Measurements from ENCODE around the gene MKNK1.

Gene MKNK1

DNA sequence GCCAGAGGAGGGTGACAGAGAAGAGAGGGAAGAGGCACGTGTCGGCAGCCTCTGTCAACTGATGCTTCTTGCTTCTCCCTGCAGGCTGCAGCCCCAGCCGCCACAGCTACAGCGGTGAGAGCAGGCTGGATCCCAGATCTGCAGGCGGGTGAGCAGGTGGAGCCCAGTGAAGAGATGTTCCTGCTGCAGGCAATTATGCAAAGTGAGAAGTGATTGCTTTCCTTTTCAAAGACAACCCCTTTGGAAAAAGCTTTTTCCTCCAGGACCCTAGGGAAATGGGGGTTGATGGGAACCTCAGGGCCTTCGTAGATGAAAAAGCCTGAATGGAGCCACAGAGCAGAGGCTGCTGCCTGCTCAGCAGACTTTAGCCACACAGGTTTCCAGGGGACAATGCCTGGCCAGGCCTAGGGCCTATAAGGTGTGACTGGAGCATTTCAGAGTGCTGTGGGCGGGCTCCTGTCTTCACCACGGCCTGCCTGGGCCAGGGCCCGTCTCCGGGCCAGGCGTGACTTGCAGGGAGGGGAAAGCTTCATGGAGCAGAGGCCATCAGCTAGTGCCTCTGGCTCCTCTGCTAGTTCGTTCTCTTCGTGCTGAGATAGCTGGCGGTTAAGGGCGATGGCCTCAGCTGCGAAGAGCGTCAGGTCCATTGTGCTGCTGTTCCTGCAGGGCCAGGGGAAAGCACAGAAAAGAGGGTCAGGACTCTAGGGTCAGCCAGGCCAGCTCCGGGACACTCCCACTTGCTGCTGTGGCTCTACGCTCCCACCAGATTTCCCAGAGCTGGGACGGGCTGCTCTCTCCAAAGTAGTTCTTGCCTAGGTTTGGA lies 45.7 kb downstream of the MKNK1 start:
- no peak for DNase-seq (ENCODE audit: low read depth)

DNA sequence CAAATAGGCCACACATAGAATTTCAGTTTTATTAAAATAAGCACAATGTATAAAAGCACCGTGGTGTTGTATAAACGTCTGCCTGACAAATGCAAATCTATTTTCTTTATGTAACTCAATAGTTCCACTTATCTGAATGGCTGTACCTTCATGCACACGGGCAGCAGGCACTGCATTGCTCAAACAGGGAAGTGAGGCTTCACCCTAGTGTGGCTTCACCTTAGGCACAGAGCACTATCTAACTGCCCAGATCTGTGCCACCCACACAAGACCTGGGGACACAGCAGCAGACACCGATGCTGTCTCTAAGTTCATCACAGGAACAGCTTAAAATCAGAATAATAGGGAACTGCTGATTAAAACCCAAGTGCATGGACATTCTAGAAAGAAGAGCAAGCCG lies 46.7 kb downstream of the MKNK1 start:
- DNase-seq (ENCODE audit: low read depth): no peak

DNA sequence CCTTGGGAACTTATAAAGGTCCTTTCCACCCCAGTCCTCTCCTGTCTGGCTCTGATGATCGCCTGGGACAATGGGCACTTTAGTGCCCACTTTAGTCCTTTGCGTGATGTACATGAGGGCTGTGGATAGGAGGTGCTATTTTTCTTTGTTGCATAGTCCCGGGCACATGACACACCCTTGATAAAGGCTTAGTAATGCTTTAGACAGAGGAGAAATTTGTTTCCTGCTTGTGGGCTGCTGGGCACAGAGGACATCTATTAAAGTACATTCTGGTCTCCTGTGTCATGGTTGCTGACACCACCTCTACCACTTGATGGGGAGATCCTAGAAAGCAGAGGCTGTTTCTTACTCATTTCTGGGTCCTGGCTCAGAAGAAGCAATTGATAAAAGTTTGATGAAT lies 47.2 kb downstream of the MKNK1 start:
- DNase-seq (ENCODE audit: low read depth): no peak

DNA sequence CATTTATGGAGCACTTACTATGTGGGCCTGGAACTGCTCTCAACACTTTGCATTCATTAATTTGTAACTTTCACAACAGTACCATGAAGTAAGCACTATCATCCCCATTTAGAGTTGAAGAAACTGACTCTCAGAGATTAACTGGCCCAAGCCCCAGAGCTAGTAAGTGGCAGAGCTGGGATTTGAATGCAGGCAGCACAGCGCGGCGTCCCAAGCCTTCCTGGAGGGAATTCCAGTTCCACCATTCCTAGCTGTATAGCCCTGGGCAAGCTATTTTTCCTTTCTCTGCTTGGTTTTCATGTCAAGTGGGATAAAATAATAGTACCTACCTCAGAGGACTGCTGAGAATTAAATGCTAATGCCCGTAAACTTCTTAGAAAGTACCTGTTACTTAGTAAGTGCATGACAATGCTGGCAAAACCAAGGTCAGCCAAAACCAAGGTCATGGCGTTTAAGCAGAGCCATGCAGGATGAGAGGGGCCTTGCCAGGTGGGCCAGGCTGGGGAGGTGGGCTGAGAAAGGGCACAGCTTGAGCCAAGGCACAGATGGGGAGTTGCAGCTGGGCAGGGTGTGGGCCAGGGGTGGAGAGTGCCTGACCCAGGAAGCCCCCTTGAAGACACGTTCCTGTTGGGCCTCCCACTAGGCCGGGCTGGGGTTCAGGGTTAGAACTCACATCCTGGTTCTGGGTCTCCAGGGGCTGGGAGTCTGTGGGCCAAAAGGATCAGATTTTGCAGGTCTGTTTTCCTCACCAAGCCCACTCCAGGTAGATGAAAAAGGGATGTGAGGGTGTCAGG lies 48.0 kb downstream of the MKNK1 start:
- DNase-seq (ENCODE audit: low read depth): no peak

DNA sequence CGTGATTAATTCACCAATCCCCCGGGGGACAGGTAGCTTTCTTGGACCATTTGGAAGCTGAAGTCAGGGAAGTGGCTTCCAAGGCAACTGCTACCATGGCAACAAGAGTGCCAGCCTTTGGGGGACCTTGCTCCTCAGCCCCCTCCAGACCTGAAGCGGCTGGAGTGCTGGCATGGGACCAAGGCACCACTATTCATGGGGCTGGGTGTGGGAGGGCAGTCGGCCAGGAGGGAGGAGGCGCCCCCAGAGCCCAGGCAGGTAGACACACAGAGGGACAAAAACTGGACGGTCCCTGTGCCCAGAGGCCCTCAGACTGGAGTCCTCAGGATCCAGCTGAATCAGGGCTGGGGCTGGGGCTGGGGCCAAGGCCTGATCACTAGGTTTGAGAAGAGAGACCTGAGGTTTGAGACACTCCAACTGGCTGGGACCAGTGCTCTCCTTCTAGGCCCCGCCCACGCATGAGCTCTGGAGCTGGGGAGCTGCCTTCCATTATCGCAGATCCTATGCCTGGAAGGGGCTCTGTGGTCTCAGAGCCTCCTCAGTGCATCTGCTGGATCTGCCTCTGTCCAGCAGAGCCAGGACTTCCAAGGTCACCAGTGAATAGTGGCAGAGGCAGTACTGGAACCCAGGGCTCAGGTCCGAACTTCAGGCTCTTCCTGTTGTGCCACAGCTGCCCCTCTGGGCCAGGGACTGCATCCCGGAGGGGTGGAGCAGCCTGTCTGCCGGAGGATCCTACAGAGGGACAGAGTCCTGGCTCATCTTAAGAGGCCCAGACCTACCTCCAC lies 49.3 kb downstream of the MKNK1 start:
- no peak for DNase-seq (ENCODE audit: low read depth)

DNA sequence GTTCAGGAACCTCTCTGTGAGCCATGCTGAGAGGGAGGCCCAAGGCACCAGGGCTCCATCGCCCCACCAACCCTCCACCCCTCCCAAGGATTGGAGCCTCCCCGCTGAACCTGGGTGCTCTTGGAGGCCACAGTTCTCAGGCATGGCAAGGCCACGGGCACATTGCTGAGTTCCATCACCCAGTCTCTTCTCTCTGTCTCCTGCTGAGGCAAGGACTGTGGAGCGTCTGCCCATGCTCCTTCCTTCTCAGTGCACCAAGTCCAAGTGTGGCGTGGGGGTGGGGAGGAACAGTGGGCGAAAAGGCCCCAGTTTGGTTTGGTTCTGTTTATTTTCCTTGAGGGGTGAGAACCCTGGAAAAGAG lies 49.9 kb downstream of the MKNK1 start:
- no peak for DNase-seq (ENCODE audit: low read depth)

DNA sequence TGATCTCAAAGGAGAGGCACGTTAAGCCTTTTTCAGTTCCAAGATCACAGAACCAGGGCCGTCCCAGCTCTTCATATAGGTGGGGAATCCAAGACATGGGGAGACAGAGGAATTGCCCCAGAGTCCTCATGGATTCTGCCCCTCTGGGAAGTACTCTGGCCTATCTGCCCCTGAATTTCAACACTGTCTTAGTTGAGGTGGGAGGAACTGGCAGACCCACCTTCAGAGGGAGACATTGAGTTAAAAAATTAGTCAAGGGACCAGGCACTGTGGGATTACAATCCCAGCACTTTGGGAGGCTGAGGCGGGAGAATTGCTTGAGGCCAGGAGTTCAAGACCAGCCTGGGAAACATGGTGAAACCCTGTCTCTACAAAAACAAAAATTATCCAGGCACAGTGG lies 50.6 kb downstream of the MKNK1 start:
- DNase-seq (ENCODE audit: low read depth): no peak

DNA sequence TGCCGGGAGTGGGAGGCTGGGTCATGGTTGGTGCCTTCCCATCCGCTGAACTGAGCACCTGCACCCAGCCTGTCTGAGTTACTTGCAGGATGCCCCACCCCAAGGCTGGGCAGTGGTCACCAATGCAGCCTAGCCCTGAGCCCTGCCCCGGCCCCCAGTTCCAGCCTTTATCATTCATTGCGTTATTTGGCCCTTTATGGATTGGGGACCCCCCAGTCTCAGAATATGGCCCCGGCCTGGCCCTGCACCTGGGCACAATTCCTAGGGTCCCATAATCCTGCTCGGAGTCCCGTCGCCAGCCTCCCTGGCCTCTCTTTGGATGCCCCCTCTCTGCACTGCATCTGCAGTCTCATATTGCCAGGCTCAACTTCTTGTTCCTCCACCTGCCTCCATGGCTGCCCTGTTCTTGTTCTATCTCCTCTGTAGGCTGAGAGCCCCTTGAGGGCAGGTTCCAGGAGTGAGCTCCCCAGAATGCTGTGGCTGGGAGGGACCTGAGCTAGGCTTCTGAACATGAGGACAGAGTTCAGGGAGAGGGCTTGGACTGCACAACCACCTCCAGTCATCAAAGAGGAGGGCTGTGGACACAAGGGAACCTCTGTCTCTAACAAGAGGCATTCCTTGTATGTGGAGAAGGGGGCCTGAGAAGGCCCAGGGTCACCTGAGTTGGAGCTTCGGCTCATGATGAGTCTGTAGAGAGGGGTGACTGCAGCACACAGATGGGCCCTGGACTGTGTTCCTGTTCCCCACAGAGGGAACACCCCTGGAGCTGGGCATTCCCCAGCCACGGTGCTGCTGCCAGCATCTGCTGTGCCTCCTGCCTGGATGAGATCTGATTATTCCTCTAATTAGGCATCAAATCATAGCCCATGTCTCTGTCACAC lies 51.5 kb downstream of the MKNK1 start:
- no peak for DNase-seq (ENCODE audit: low read depth)

DNA sequence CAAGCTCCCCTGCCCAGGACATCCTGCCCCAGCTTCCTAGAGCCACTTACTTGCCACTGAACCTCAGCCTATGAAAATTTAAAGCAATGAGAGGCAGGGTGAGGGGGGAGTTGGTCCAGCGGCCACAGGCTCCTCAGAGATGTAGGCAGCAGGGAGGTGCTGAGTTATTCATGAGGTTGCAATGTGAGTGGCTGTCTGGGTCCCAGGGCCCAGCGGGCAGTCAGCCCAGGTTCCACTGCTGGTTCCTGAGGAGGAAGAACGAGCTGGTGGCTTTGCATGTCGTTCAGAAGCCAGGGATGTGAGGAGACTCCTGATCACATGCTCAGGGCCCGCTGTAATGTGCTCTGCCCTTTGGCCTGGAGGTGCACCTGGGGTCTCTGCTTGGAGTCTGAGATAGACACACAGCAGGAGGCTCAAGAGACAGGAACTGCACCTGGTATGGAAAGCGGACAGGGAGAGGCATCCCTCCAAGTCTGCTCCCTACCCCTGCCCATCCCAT lies 52.4 kb downstream of the MKNK1 start, which contains the start of gene KNCN:
Gene KNCN, minus strand, starts transcription at position 51 of the 499 bp plus-strand sequence. CDS start 432 bp downstream, outside the sequence.
- DNase-seq (ENCODE audit: low read depth): no peak

DNA sequence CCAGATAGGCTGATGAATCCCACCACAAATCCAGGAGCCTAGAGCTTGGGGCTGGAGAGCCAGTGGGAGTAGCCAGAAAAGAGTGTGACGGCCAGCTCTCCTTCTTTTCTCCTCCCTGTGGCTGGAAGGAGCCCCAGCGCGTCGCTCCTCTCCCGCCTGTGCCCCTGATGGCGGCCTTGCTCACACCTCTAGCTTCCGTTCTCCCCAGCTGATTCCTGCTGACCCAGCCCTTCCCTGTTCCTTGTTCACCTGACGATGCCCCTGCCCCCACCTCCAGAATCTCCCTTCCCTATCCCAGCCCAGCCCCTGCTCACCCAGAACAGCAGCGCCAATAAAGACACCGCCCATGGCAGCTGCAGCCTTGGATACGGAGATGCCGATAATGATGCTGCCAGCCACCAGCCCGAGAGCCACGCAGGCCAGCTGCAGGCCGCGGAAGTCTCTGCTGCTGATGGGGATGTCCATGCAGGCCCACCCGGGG lies 53.3 kb downstream of the MKNK1 start:
- no peak for DNase-seq (ENCODE audit: low read depth)

DNA sequence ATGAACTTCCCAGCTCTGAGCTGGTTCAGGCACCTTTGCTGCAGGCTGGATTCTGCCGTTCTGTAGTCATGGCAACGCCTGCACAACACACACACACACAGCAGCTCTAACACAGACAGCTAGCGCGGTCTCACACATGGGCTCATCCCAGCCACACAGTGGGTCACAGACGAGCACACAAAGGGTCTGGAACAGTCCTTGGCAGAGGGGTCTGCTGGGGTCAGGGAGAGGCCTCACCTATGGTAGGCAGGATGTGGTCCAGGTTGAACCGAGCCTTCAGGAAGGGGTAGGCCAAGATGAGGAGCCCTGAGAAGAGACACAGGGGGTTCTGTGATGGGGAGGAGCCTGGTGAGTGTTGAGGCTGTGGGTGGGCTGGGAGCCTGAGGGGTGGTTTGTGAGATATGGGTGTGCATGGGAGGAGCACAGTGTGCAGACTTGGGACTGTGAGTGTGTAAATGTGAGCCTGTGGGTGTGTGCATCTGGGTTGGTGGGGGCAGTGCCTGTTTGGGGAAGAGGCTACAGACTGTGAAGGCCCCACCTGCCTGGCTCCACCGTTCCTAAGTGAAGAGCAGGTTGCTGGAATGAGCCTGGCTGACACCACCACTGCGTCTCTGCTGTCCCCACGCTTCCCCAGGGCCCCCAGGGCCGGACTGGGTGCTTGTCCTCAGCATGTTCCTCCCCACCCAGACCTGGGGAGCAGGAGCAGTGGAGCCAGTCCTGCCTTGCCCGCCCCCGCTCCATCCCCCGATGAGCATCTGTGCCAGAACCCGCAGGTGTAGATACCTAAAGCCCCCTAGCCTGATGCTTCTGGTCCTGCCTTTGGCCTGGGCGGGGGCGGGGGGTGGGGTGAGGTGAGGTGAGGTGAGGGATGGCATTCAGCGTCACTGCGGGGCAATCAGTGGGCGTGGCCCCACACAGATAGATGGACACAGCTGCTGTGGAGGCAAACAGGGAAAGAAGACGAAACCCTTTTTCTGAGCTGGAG lies 54.1 kb downstream of the MKNK1 start:
- DNase-seq (ENCODE audit: low read depth): no peak

DNA sequence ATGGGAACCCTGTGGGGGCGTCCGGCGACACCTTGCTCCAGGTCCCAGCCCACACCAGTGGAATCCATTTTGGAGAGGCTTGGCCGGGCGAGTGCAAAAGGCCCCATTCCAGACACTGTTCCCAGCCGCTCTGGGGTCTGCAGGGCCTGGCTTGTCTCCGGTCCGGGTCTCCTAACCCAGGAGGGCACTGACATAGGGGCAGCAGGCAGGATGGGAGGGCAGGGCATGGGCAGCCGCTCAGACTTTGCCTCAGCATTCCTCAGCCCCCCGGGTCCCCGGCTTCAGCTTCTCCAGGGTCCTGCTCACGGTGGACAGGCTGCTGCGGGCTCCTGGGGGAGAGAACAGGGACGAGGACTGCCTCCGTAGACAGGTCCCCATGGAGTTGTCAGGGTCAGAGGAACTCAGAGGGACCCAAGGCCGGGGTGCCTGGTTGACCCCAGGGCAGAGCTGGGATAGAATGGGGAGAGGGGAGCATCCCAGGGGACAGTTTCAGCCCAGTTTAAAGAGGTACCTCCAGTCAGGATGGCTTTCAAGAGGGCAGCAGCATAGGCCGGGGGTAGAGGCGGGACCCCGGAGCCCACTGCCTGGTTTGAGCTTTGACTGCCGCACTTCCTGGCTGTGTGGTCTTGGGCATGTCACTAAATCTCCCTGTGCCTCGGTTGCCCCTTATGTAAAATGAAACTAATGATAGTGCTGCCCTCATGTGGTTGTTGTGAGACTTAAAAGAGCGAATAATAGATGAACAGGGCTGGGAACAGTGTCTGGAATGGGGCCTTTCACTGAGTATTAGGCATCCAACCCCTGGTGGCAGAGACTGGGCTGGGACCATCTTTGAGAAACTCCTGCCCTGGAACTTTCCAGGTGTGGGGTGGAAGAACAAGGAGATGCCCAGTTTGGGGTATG lies 56.3 kb downstream of the MKNK1 start:
- DNase-seq (ENCODE audit: low read depth): no peak

DNA sequence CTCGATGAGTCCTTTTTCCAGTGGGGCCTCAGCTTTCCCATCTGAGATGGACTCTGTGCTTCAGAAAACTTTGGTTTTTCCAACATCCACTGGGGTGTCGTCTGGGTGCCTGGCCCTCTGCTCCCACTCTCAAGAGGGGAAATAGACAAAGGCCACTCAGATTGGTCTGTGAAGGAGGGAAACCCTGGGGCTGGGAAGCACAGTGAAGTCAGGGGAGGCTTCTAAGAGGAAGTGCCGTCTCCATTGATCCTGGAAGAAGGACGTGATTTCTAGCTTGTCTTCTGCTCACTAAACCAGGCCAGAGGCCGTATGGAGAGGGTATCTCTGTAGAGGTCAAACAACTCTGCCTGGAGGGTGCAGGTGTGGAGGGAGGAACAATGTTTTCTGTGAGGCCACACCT lies 57.9 kb downstream of the MKNK1 start:
- no peak for DNase-seq (ENCODE audit: low read depth)

DNA sequence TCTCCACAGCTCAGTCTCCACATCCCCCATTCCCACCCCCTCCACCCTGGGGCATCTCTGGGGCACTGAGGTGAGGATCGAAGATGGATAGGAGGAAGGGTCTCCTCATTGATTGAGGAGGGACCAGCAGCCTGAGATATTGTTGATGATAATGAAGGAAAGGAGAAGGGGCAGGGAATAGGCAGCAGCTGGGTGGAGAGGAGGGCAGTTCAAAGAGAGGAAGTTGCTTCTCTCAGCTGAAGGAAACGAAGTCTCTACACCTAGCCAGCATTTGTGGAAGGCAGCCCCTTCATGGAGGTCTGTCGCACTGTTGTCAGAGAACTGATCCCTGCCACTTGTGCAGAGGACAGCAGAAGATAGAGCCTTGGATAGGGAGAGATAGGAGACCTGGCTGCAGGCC lies 58.3 kb downstream of the MKNK1 start:
- no peak for DNase-seq (ENCODE audit: low read depth)

DNA sequence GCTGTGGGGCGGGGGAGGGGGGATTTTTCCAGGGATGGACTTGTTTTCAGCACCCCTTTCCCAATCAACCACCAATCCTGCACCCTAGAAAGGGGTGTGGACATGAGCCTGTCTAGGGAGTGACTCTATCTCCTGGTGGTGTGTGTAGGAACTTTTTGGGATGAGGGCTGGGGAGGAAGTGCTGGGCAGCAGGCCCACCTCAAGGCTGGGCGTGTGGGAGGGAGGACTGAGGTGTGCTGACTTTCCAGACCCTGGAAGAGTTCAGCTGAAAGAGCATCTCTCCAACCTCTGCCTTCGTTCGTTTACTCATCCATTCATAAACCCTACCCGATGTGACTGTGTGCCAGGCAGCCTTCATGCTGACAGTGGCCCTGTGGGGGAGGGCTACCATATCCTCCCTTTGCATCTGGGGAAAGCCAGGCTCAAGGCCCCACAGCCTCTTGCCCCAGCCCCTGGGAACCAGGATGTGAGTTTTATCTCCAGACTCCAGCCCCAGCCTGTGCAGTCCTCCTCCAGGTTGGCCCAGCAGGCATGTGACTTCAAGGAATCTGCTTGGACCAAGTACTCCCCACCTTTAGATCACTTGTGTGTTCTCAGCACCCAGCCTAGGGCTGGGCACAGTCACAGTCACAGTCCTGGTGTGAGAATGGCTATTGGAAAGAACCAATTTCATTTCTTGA lies 59.4 kb downstream of the MKNK1 start:
- DNase-seq (ENCODE audit: low read depth): no peak

DNA sequence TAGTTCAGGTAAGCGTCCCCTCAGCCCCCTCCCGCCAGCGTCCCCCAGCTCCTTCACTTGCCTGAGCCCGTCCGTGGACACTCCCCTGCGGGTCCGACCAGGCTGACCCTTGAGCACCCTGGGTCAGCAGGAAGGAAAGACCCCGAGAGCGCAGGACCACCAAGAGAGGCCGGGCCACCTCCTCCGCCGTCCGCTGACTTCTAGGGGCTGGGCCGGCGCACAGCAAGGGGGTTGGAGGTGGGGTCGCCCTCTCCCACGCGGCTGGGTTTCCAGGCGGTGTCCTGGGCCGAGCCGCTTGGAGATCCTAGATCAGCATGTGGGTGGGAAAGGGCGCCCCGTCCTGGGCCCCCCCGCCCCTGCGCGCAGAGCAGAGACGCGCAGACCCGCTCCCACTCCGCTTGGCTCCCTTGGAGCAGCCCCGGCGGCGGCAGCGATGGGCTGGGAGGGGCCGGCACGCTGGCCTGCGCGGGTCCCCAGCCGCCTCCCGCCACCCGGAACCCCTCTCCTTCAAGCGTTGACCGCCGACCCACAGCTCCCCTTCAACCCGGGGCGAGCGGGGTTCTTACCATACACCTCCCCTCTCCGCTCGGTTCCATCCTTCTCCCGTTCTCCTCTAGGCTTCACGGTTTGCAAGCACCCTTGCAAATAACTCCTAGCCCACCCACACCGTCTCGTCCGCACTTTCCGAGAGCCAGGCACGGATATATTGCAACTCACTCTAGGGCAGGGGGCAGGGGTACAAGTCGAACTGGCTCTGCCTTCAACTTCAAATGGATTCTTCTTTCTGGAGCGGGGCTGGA lies 60.1 kb downstream of the MKNK1 start:
- no peak for DNase-seq (ENCODE audit: low read depth)

DNA sequence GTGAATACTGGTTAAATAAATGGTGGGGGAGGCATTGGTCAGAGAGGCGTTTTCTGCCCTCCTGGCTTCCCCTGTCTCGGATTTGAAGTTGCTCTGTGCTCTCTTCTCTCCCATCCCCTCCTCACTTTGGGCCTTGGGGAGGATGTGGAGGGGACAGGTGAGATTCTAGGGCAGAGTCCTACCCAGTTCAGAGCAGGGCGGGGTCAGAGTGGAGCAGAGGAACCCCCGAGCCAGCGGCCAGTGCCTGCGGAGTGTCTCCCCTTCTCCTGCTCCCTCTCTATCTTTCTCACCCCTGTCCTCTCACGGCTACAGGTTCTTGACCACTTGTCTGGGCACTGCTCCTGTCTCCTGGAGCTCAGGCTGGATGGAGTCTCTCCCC lies 60.7 kb downstream of the MKNK1 start:
- DNase-seq (ENCODE audit: low read depth): no peak

DNA sequence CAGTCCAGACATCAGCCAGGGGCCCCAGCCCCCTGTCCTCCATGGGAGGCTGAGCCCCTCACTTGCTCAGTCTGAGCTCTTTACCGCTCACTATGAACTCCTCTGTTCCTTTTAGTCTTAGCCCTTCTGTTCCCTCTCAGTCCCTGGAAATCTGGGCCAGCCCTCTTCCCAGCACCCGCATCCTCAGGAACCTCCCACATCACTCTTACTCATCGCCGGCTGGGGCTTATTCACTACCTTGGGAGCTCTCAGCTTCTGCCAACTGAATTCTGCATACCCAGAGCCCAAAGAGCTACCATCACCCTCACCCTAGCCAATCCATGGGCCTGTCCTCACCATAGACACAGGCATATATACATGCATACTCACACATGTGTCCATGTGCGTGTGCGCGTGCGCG lies 64.1 kb downstream of the MKNK1 start:
- no peak for DNase-seq (ENCODE audit: low read depth)
